ENCODE measurements around the gene PPWD1.
"Not testable (repeated sequence)": the region's sequence is repeated elsewhere in the genome, so short reads cannot be mapped to it uniquely, and the experiment has no call there.

Gene PPWD1

DNA sequence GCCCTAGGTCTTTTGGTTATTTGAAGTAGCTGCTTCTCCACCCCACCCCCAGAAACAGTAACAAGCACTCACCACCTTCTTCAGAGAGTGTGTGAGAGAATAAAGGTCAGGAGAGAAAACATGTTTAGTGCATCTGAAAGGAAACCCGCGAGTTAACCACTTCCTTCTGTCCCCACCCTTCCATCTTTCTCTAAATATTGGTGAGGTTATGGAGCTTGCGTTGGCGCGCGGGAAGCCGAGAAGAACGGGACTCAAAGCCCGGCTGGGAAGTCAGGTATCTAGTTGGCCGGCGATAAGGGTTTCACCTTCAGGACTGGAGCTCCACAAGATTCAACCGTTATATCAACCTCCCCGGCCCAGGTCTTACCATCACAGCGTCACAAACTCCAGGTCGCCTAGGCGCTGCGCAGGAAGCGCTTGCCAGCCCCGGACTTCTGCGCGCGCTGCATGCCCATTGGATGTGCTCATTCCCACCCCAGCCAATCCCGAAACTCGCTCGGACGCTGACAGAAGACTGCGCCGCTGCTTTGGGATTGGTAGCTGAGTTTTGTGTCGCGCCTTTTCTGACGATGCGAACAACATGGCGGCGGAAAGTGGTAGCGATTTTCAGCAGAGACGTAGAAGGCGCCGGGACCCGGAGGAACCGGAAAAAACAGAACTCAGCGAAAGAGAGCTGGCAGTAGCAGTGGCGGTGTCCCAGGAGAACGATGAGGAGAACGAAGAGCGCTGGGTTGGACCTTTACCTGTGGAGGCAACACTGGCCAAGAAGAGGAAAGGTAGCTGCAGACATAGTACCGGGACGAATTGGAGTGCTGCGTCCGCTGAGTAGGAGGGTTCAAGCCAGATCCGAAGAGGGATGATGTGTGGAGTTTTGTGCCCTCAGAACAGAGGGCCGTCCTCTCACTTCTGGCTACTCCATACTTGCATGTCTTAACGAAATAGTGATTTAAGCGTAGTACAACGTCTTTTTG lies at the start of gene PPWD1, which contains the start of gene CENPK:
Gene PPWD1, plus strand, starts transcription at position 566 of the 971 bp plus-strand sequence. Its CDS starts 15 bp downstream, at position 581.
Gene CENPK, minus strand, starts transcription at position 438 of the 971 bp plus-strand sequence. CDS start 8,261 bp downstream, outside the sequence.
- DNase-seq = peak; percentile 95

DNA sequence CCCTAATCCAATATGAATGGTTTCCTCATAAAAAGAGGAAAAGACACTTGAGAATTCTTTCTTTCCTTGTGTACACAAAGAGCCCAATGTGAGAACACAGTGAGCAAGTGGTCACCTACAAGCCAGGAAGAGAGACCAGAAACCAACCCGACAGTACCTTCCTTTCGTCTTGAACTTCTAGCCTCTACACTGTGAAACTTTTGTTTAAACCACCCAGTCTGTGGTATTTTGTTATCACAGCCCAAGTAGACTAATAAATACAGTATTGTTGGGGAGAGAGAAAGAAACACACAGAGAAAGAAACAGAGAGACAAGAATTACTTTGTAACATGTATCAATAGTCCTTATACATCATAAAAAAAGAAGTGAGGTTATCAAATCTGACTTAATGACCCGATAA lies 37.4 kb upstream of the PPWD1 start:
- DNase-seq = no peak

DNA sequence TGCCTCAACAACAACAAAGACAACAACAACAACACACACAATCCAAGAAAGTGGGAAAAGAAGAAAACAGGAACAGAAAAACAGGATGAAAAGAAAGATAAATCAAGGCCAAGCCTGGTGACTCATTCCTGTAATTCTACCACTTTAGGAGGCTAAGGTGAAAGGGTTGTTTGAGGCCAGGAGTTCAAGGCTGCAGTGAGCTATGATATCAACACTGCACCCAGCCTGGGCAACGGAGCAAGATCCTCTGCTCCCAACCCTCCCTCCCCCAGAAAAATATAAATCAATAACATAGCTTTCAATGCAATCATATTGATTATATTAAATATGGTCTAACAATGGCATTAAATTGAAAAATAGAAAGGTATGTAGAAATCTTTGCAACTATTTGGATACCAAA lies 32.2 kb upstream of the PPWD1 start:
- no peak for DNase-seq

DNA sequence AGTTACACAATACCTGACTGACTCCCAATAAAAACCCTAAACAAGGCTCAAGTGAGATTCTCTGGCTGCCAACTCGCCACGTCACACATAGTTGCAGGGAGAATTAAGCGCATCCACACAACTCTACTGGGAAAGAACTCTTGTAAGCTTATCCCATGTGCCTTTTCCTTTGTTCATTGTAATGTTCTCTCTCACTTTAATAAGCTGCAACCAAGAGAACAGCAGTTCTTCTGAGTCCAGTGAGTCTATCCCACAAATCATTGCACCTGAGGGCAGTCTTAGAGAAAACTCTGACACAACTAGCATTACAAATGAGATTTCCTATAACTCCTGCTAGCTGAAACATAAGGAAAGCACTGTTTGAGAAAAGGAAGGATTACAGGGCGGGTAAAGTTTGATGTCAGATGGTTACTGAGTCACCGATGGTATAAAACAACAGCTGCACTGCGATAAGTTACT lies 27.5 kb upstream of the PPWD1 start:
- DNase-seq = no peak

DNA sequence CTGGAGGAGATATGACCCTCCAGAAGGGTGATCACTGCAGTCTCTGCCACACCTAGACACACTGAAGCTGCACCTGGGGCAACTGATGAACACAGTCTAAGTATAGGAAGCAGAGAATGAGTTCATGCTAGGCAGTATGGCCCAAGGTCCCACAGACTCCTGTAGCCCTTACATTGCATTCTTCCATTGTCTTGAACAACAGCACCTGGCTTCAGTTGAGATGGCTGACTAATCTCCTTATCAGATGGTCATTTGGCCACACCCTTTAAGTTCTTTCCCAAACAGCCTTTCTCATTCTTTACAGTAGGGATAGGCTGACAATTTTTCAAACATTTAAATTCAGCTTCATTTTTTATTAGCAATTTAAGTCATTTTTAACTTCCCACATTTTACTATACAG lies 23.3 kb upstream of the PPWD1 start:
- no peak for DNase-seq

DNA sequence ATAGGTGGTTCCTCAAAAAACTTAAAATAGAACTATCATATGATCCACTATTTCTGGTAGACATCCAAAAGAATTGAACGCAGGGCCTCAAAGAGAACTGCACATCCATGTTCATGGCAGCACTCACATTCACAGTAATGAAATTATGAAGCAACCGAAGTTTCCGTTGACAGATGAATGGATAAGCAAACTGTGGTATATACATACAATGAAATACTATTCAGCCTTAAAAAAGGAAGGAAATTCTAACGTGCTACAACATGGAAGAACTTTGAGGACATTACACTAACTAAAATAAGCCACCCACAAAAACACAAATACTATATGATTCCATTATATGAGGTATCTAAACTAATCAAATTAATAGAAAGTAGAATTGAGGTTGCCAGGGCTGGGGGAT lies 18.6 kb upstream of the PPWD1 start:
- no peak for DNase-seq

DNA sequence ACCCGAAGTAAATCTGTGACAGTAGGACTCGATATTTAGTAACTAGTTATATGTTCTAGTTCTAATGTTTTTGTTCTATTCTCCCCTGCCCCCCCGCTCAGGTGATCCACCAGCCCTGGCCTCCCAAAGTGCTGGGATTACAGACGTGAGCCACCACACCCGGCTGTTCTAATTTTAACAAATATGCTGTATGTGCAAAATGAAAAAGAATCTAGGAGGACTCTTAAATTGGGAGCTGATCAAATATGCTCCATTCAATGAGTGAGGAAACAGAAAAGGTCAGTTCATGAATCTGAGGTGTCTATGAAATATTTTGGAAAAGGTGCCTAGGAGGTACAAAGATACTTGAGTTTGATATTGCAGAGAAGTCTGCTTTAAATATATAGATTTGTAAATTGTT lies 17.0 kb upstream of the PPWD1 start:
- DNase-seq = no peak

DNA sequence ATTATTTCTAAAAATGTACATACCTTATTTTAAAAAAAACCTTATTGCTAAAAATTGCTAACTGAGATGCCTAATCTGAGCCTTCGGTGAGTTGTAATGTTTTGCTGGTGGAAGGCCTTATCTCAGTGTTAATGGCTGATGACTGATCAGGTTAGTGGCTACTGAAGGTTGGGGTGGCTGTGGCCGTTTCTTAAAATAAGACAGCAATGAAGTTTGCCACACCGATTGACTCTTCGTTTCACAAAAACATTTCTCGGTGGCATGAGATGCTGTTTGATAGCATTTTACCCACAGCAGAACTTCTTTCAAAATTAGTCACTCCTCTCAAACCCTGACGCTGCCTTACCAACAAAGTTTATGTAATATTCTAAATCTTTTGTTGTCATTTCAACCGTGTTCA lies 14.8 kb upstream of the PPWD1 start:
- no peak for DNase-seq

DNA sequence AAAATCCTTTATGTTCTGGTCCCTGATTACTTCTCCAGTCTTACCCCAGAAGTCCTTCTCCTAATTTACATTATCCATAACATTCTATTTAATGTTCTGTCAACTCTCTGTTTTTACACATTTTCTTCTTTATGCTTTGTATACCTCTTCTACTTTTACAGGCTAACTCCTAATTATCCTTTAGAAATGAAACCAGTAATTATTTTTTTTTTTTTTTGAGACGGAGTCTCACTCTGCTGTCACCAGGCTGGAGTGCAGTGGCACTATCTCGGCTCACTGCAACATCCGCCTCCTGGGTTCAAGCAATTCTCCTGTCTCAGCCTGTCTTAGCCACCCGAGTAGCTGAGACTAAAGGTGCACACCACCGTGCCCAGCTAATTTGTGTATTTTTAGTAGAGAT lies 9.2 kb upstream of the PPWD1 start:
- DNase-seq = no peak

DNA sequence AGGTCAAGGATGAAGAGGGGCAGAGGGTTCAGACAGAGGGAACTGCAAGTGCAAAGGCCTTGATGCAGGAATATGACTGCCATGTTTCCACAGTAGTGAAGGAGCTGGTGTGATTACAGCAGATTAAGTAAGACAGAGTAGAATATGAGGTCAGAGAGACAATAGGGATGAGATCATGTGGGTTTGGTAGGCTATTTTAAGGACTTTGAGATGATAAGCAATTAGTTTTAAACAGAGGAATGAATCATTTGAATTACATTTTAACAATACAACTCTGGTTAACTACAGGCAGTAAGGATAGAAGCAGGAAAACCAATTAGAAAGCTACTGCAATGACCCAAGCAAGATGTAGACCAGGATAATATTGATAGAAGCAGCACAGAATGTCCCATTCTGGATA lies 7.8 kb upstream of the PPWD1 start:
- DNase-seq = no peak

DNA sequence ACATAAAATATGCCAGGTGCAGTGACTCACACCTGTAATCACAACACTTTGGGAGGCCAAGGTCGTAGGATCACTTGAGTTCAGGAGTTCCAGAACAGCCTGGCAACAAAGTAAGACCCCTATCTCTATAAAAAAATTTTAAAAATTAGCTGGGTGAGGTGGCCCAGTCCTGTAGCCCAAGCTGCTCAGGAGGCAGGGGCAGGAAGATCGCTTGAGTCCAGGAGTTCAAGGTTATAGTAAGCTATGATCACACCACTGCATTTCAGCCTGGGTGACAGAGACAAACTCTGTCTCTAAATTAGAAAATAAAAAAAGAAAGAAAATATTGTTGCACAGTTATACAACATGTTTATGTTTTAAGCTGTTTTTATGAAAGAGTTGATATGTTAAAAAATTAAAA lies 6.9 kb upstream of the PPWD1 start:
- DNase-seq = no peak

DNA sequence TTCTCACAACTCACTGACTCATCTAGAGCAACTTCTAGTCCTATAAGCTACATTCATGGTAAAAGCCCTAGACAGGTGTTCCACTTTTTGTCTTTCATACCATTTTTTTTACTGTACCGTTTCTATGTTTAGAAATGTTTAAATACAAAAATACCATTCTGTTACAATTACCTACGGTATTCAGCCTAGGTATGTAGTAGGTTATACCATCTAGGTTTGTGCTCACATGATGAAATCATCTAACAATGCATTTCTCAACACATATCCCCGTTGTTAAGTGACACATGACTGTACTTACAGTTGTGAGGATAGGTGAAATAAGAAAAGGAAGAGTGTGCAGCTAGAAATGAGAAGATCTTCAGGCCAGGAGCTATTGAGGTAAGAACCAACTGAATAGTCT lies 6.4 kb upstream of the PPWD1 start:
- no peak for DNase-seq

DNA sequence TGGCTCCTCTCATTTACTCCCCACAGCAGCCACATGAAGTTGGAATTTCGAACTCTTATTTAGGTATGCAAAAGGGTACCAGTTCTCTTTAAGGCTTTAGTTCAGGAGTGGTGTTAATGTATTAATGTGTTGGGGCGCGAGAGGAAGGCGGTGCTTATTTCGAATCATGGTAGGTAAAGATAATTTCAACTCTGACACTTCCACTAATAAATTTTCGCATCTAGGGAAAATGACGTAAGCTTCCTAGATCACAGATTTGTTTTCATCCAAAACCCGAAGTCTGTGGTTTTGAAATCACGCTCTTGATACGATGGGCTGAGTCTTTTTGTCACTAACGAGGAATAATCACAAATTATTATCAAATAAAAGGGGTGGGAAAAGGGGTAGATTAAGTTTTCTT lies 681 bp downstream of the PPWD1 start:
- DNase-seq = no peak

DNA sequence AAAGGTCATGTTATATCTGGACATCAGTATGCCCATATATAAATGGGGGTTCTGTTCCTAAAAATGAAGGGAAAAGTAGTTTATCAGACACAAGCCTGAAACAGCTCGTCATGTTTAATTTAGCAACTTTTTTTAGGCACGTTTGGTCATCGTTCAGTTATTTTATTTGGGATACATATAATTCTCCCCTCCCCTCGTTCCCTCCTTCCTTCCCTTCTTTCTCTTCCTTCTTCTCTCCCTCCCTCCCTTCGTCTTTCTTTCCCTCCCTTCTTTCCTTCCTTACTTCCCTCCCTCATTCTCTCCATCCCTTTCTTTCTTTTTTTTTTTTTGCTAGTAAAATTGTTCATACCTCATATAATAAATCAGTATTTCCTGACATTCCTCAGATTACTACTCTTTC lies 3.4 kb downstream of the PPWD1 start:
- DNase-seq = no peak

DNA sequence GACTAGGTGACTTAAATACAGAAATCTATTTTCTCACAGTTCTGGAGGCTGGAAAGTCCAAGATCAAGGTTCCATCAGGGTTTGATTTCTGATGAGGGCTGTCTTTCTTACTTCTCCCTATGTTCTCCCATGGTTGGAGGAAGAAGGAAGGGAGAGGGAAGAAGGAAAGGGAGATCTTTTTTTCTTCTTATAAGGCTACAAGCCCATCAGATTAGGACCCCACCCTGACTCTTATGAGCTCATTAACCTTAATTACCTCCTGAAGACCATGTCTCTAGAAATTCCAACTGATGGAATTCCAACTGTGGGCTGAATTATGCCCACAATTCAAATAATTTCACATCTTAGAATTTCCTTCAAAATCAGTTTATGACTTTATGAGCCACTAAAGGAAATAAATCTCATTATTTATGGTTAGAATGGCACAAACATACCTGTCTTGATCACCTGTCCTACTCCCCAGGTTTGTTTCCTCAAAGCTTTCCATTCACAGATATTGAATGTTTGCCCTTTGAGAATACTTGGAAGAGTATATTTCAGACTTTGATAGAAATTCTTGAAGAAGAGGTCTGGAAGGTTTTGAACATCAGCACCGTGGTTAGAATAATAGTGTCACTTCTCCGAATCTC lies 7.6 kb downstream of the PPWD1 start:
- DNase-seq = no peak

DNA sequence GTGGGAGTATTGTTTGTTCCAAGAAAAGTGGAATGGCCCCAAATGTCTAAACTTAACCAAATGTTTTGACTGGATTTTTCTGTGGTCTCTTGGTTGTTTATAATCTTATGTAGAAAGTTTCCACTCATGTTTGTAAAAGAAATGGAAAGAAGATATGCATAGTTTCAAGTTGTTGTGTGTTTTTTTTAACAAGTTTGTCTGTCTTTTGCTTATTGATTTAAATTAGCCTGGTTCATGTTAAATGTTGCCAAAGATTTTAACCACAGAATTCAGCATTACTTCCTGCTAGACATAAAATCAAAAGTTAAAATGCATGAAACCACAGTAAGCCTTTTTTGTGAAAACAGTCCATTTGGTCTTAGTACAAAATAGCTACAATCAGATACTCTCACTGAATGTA lies 14.0 kb downstream of the PPWD1 start:
- DNase-seq = no peak

DNA sequence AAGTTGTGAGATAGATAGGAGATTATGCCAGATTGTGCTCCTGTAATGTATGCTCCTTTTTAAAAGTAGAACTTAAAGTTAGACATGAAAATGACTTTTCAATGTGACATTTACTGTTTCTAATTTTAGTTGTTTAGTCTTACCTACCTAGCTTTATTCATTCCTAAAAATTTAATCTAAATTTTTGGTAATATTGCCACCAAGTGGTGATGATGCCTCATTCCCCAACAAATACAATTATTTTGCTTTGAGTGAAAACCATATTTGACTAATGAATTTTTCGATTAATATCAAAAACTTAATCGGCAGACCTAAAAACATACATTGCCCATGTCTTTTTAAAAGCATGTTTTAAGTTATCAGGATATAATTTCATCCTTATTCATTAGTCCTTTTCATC lies 25.6 kb downstream of the PPWD1 start:
- no peak for DNase-seq

DNA sequence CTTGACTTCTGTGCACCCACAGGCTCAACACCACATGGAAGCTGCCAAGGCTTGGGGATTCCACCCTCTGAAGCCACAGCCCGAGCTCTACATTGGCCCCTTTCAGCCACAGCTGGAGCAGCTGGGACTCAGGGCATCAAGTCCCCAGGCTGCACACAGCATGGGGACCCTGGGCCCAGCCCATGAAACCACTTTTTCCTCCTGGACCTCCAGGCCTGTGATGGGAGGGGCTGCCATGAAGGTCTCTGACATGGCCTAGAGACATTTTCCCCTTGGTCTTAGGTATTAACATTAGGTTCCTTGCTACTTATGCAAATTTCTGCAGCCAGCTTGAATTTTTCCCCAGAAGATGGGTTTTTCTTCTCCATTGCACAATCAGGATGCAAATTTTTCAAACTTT lies 38.7 kb downstream of the PPWD1 start:
- DNase-seq = not testable (repeated sequence)

DNA sequence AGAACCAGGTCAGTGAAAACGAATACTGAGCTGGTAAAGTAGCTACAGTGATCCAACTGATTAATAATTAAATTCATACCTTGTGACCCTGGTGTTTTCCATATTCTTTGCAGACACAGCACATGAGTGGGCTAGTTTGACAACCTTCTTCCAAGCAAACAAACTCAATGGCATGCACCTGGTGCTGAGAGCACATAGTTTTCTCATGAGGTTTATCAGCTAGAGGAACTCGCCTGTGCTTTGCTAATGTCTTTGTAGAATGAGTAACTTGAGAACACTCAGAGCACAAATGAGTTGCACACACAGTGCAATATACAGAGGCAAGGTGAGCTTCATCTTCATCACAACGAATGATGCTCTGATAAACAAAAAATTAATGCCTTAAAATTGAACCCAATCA lies 48.4 kb downstream of the PPWD1 start:
- DNase-seq = peak; percentile 83

DNA sequence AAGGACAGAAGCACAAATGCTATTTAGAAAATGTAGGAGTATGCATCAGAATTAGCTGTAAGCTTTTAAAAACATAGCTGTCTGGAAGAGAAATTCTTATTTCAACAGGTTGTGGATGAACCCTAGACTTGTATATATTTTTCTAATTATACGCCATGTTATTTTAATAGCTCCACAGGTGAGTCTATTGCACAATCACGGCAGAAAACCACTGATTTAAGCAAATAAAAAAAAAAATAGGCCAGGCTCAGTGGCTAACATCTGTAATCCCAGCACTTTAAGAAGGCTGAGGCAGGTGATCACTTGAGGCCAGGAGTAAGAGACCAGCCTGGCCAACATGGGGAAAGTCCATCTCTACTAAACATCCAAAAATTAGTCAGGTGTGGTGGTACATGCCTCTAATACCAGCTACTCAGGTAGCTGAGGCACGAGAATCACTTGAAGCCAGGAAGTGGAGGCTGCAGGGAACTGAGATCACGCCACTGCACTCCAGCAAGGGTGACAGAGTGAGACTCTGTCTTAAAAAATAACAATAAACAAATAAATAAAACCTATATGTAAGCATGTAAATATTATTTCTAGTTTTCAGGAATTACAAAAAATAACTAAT lies 49.3 kb downstream of the PPWD1 start:
- DNase-seq = peak; percentile 0

DNA sequence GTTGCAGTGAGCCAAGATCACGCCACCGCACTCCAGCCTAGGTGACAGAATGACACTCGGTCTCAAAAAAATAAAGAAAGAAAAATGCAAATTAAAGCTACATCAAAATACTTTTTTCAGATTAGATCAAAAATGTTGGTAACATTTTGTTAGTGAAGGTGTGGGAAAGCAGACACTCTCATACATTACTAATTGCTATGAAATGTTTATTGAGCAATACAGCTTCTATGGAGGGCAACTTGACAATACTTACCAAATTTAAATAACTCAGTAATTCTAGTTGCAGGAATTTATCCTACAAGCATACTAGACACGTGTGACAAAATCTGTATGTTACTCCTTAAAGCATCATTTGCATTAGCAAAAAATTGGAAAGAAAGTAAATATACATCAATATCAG lies 56.9 kb downstream of the PPWD1 start:
- DNase-seq = no peak

DNA sequence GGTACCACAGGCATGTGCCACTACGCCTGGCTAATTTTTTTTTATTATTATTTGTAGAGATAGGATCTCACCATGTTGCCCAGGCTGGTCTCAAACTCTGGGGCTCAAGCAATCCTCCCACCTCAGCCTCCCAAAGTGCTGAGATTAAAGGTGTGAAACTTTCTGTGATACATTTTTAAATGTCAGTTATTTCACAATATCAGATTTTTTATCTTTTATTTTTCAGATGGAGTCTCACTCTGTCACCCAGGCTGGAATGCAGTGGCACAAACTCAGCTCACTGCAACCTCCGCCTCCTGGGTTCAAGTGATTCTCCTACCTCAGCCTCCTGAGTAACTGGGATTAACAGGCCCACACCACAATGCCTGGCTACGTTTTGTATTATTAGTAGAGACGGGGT lies 58.9 kb downstream of the PPWD1 start:
- DNase-seq = not testable (repeated sequence)

DNA sequence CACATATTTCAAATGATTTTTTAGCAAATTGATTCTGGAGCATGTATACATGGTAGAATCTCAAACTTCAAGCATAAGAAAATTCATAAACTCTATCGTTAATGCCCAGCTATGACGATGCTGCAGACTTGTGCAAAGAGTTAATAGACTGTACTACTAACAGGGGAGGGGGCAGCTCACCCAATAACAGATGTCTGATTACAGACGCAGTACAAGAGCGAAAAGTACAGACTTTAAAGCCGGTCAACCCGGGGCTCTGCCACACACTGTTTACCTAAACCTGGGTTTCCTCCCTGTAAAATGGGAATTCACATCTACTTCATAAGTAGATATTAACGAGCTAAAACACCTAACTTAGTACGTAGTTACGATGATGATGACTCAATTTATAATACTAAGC lies 60.4 kb downstream of the PPWD1 start:
- DNase-seq = no peak

Data from NCI-H2029 (cell line).